Adrenal gland (tissue), 12 donors: ENCODE data around the gene AOC1. TPM values are rescaled to one million over a fixed set of nuclear protein-coding genes. Genes with fewer than 3 reads are reported as not detected.
A peak's percentile ranks its signal among the peaks of the same experiment; 100 is the strongest.

Experiments
- DNase-seq, 7 donors: peaks; one replicate each; pipeline ENCODE4 v3.0.0-alpha.2; 2019 to 2020
- H3K27ac ChIP-seq, 5 donors: fragments of 200-600 bp; sonication (generic) in 4 of 5; 1 replicate in 3 of 5; 2 replicates in 2 of 5; pipeline versions ENCODE4 v1.5.1 to v1.8.0; 2016 to 2020; ENCODE audit warnings: mild to moderate bottlenecking in 1 of 5
- H3K27me3 ChIP-seq: fragments of 200-600 bp; 2 replicates; pipeline ENCODE4 v1.8.0; 2021
- H3K36me3 ChIP-seq, 2 donors: fragments of 200-600 bp; replicated peaks in 1 of 2; 1 replicate in 1 of 2; 2 replicates in 1 of 2; pipeline versions ENCODE4 v1.5.1 to v1.8.0; 2018 to 2022
- H3K4me1 ChIP-seq, 2 donors: fragments of 200-600 bp; replicated peaks in 1 of 2; 1 replicate in 1 of 2; 2 replicates in 1 of 2; pipeline versions ENCODE4 v1.5.1 to v1.8.0; 2018 to 2021
- H3K4me3 ChIP-seq, 4 donors: fragments of 200-600 bp; sonication (generic) in 3 of 4; one replicate each; pipeline ENCODE4 v1.5.1; 2016 to 2018
- H3K9me3 ChIP-seq, 3 donors: fragments of 200-600 bp; sonication (generic) in 1 of 3; replicated peaks in 1 of 3; 1 replicate in 2 of 3; 2 replicates in 1 of 3; pipeline versions ENCODE4 v1.5.1 to v1.8.0; 2016 to 2021
- CTCF ChIP-seq, 6 experiments: fragments of 450-650 bp in 4 of 6; fragments of 200-600 bp in 2 of 6; sonication (generic) in 1 of 6; IDR thresholded peaks; 1 replicate in 5 of 6; 2 replicates in 1 of 6; pipeline versions ENCODE4 v1.5.1 to v1.8.0; 2016 to 2021; ENCODE audit warnings: antibody characterized with exemption in 6 of 6, mild to moderate bottlenecking in 2 of 6, moderate library complexity in 1 of 6
- POLR2A ChIP-seq, 2 donors: fragments of 450-650 bp; IDR thresholded peaks; one replicate each; pipeline ENCODE4 v1.6.1; 2017; ENCODE audit warnings: antibody characterized with exemption in 2 of 2, mild to moderate bottlenecking in 2 of 2, moderate library complexity in 1 of 2
- WGBS, 4 donors: extraction: QIAGEN DNeasy Blood & Tissue Kit in 2 of 4; methylation state at CpG; one replicate each; pipeline versions ENCODE4 v1.1.5 to v1.1.7; 2013 to 2017; 5-methylcytosine and 5-hydroxymethylcytosine counted together
- intact Hi-C, 2 donors: fragments of 100-400 bp; cut with DNase I; formaldehyde crosslinking; loops; one replicate each; pipeline versions ENCODE4 v1.14.1 to v1.15.0; 2022 to 2023
- polyA plus RNA-seq, 3 donors: library from polyadenylated mRNA; stranded (reverse); fragments of 200-250 nt in 2 of 3; fragments of 350-450 nt in 1 of 3; fragmentation: Illumina TruSeq in 1 of 3; extraction: RNeasy Lipid Tissue Mini Kit (QIAGEN cat#74804) in 1 of 3; gene quantifications; one replicate each; pipeline ENCODE4 v1.2.3, GENCODE V29; 2013 to 2014
- total RNA-seq, 9 donors: library from RNA; depleted of rRNA in 4 of 9; stranded (reverse); fragments of >200 nt in 4 of 9; fragments of 120-200 nt in 1 of 9; fragmentation: NEBNext Ultra II Directional in 1 of 9; extraction: Animal tissue kit (Norgen Biotek cat#: 25700) in 1 of 9; gene quantifications; one replicate each; pipeline versions ENCODE4 v1.1.0 to v1.2.4, GENCODE V29; 2013 to 2023
- donor health status: healthy with polysubstance abuse.
- donor health status: Bipolar disorder and iron deficiency.
- donor health status: DM: yes; HTN: yes; CAD: no.
- donor health status: DM: no; HTN: no; CAD: no.
- donor health status: DM: no; HTN: no; CAD: no.
- donor health status: DM: yes; HTN: yes; CAD: no.

AOC1 gene
- total and polyA plus RNA-seq, 12 donors, result 0.10 to 0.32 (median 0.15) TPM; not detected in 7

GRCh38 chr7:150863946-150864345 lies 11.6 kb downstream of the AOC1 start:
- H3K27ac ChIP-seq, result no peak overlapping the region
- WGBS, 4 donors, result 73 to 94% (median 87%) methylated on average over 6 of the region's 6 CpGs
- H3K36me3 ChIP-seq, result no peaks in the 10 kb centered on the region
- intact Hi-C loops, result no loop called here
- no peaks in the 10 kb centered on the region for H3K27me3 ChIP-seq
- H3K4me3 ChIP-seq, result no peak overlapping the region
- DNase-seq, result peak in 1 of 7 donors; percentile 23
- no peak for TF ChIP-seq POLR2A (IDR thresholded peaks at IDR 0.05)
- H3K4me1 ChIP-seq, result no peaks in the 10 kb centered on the region
- H3K9me3 ChIP-seq, result no peaks in the 10 kb centered on the region

GRCh38 chr7:150866932-150867564 lies 14.7 kb downstream of the AOC1 start:
- H3K9me3 ChIP-seq, result no peaks in the 10 kb centered on the region

GRCh38 chr7:150867605-150868004 lies 15.3 kb downstream of the AOC1 start:
- no peak for TF ChIP-seq POLR2A (IDR thresholded peaks at IDR 0.05)
- TF ChIP-seq CTCF (IDR thresholded peaks at IDR 0.05), result no peak
- 77 to 90% (median 84%) methylated on average over 7 of the region's 7 CpGs for WGBS, 4 donors
- no peak for DNase-seq

More at GRCh38 chr7:150866932-150867564, 14.7 kb downstream of the AOC1 start:
- Histone ChIP-seq H3K4me1 (no peaks in the 10 kb centered on the region), H3K4me3 (no peak overlapping the region), H3K27ac (no peak overlapping the region), H3K36me3 (no peaks in the 10 kb centered on the region), H3K27me3 (no peaks in the 10 kb centered on the region)
- WGBS, 4 donors, result 65 to 87% (median 80%) methylated on average over 3 to 4 of the region's 4 CpGs
- no peak for TF ChIP-seq CTCF (IDR thresholded peaks at IDR 0.05)
- no peak for TF ChIP-seq POLR2A (IDR thresholded peaks at IDR 0.05)
- DNase-seq, result no peak
- intact Hi-C loops, result no loop called here

GRCh38 chr7:150869467-150869866 lies 17.1 kb downstream of the AOC1 start:
- no peaks in the 10 kb centered on the region for H3K27me3 ChIP-seq
- 69 to 95% (median 80%) methylated on average over 2 of the region's 2 CpGs for WGBS, 4 donors
- no peak overlapping the region for H3K4me3 ChIP-seq
- no peaks in the 10 kb centered on the region for H3K36me3 ChIP-seq
- no peak for DNase-seq
- no peak for TF ChIP-seq POLR2A (IDR thresholded peaks at IDR 0.05)
- TF ChIP-seq CTCF (IDR thresholded peaks at IDR 0.05), result no peak
- peaks cover 0 to 8% (median 0%) of the 10 kb centered on the region in 3 donors for H3K9me3 ChIP-seq
- H3K27ac ChIP-seq, result no peak overlapping the region
- no peaks in the 10 kb centered on the region for H3K4me1 ChIP-seq
- intact Hi-C loops, result no loop called here

More at GRCh38 chr7:150867605-150868004, 15.3 kb downstream of the AOC1 start:
- Histone ChIP-seq H3K4me3 (no peak overlapping the region), H3K27me3 (no peaks in the 10 kb centered on the region), H3K9me3 (no peaks in the 10 kb centered on the region), H3K27ac (no peak overlapping the region), H3K36me3 (no peaks in the 10 kb centered on the region), H3K4me1 (no peaks in the 10 kb centered on the region)
- intact Hi-C loops, result no loop called here

DNA sequence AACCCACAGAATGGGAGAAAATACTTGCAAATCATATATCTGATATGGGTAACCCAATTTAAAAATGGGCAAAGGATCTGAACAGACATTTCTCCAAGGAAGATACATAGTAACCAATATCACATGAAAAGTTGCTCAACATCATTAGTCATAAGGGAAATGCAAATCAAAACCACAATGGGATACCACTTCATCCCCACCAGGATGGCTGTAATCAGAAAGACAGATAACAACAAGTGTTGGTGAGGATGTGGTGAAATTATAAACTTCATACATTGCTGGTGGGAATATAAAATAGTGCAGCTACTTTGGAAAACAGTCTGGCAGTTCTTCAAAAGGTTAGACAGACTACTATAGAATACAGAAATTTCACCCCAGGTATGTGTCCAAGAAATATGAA lies 19.3 kb downstream of the AOC1 start:
- H3K27me3 ChIP-seq, result no peaks in the 10 kb centered on the region
- TF ChIP-seq CTCF (IDR thresholded peaks at IDR 0.05), result no peak
- TF ChIP-seq POLR2A (IDR thresholded peaks at IDR 0.05), result no peak
- peaks cover 0 to 8% (median 0%) of the 10 kb centered on the region in 3 donors for H3K9me3 ChIP-seq
- H3K36me3 ChIP-seq, result no peaks in the 10 kb centered on the region
- H3K27ac ChIP-seq, result no peak overlapping the region
- DNase-seq, result no peak
- H3K4me3 ChIP-seq, result no peak overlapping the region
- intact Hi-C loops, result loop anchor here in 1 of 2 donors (10.0 kb wide), 1 partner anchor 87 kb away; no protein-coding TSS in a partner anchor
- peaks cover 0 to 4% of the 10 kb centered on the region in 2 donors for H3K4me1 ChIP-seq
